ENCODE data around the gene ANK3. TPM values are rescaled to one million over a fixed set of nuclear protein-coding genes. Genes with fewer than 3 reads are reported as not detected.

Gene ANK3
- polyA plus RNA-seq, 1 donor (not counting 4 experiments of a cell fraction or from before 2014, with no cell fraction given) = 8.3 TPM

DNA sequence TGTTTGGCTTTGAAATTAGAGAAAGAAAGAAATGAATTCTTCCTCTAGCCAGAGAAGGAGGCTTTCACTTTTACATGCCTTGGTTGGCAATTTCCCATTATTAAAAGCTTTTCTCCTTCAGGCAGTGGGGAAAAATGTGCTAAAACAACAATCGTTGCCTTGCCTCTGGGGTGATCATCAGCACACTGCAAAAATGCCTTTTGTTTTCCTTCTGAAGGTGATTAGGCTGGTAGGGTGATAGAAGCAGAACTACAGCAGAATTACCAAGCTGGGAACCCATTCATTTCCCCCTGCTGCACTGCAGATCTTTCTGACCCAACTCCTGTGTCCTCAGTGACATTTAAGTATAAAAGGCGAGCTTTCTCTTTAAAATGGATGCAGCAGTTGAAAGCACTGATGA is 22.2 kb downstream of the ANK3 start:
- DNase-seq (ENCODE audit: low read depth, low spot score) (no peak), FAIRE-seq (no peak)
- H2AFZ ChIP-seq (ENCODE audit: control insufficient read depth, low read length) = no peak overlapping the region
- no peaks in the 10 kb centered on the region for H4K20me1 ChIP-seq (ENCODE audit: control insufficient read depth, extremely low read depth, insufficient read depth, low read length)
- H3K9ac ChIP-seq (ENCODE audit: control insufficient read depth, extremely low read depth, insufficient read depth, low read length) = no peak overlapping the region
- TF ChIP-seq EZH2 (IDR thresholded peaks at IDR 0.05; ENCODE audit: low read length) (no peak), CTCF (optimal IDR thresholded peaks at IDR 0.05 in 1 of 3, IDR thresholded peaks at IDR 0.05 in 1 of 3, conservative IDR thresholded peaks at IDR 0.05 in 1 of 3; ENCODE audit: extremely low read depth in 1 of 3, insufficient read depth in 2 of 3, low read length in 3 of 3) (no peak)
- H3K27ac ChIP-seq (ENCODE audit: control insufficient read depth, insufficient read depth, low read length) = no peak overlapping the region
- H3K9me1 ChIP-seq (ENCODE audit: control insufficient read depth, extremely low read depth, insufficient read depth, low read length) = no peaks in the 10 kb centered on the region
- H3K79me2 ChIP-seq (ENCODE audit: control insufficient read depth, insufficient read depth, low read length) = no peaks in the 10 kb centered on the region
- no peak overlapping the region for H3K4me2 ChIP-seq (ENCODE audit: control insufficient read depth, extremely low read depth, insufficient read depth, low read depth, low read length)
- H3K36me3 ChIP-seq (ENCODE audit: control insufficient read depth in 2 of 2, extremely low read depth in 1 of 2, insufficient read depth in 2 of 2, low read length in 2 of 2) = no peaks in the 10 kb centered on the region
- dilution Hi-C loops (cut with MboI; ENCODE audit: extremely low pct_ligation_motif_present, low sequenced_read_pairs) = no loop called here
- H3K4me1 ChIP-seq (ENCODE audit: control insufficient read depth, extremely low read depth, insufficient read depth, low read length) = no peaks in the 10 kb centered on the region
- no peaks in the 10 kb centered on the region for H3K27me3 ChIP-seq (ENCODE audit: control insufficient read depth, extremely low read depth, insufficient read depth, low read length)
- no peak overlapping the region for H3K4me3 ChIP-seq (ENCODE audit: control insufficient read depth in 2 of 3, extremely low read depth in 1 of 3, insufficient read depth in 2 of 3, low read depth in 1 of 3, low read length in 3 of 3)
- H3K9me3 ChIP-seq (ENCODE audit: control insufficient read depth, low read depth, low read length) = no peaks in the 10 kb centered on the region

GRCh38 chr10:60367024-60367423 is 22.7 kb downstream of the ANK3 start:
- no peak for DNase-seq (ENCODE audit: low read depth, low spot score)
- no peak overlapping the region for H3K27ac ChIP-seq (ENCODE audit: control insufficient read depth, insufficient read depth, low read length)
- no peaks in the 10 kb centered on the region for H3K27me3 ChIP-seq (ENCODE audit: control insufficient read depth, extremely low read depth, insufficient read depth, low read length)
- no peak overlapping the region for H2AFZ ChIP-seq (ENCODE audit: control insufficient read depth, low read length)
- no peaks in the 10 kb centered on the region for H3K4me1 ChIP-seq (ENCODE audit: control insufficient read depth, extremely low read depth, insufficient read depth, low read length)
- H3K9me1 ChIP-seq (ENCODE audit: control insufficient read depth, extremely low read depth, insufficient read depth, low read length) = no peaks in the 10 kb centered on the region
- H3K9ac ChIP-seq (ENCODE audit: control insufficient read depth, extremely low read depth, insufficient read depth, low read length) = no peak overlapping the region
- no peak overlapping the region for H3K4me3 ChIP-seq (ENCODE audit: control insufficient read depth in 2 of 3, extremely low read depth in 1 of 3, insufficient read depth in 2 of 3, low read depth in 1 of 3, low read length in 3 of 3)
- H3K79me2 ChIP-seq (ENCODE audit: control insufficient read depth, insufficient read depth, low read length) = no peaks in the 10 kb centered on the region
- dilution Hi-C loops (cut with MboI; ENCODE audit: extremely low pct_ligation_motif_present, low sequenced_read_pairs) = no loop called here
- H3K9me3 ChIP-seq (ENCODE audit: control insufficient read depth, low read depth, low read length) = no peaks in the 10 kb centered on the region
- no peaks in the 10 kb centered on the region for H3K36me3 ChIP-seq (ENCODE audit: control insufficient read depth in 2 of 2, extremely low read depth in 1 of 2, insufficient read depth in 2 of 2, low read length in 2 of 2)
- no peak for TF ChIP-seq EZH2 (IDR thresholded peaks at IDR 0.05; ENCODE audit: low read length)
- no peak for TF ChIP-seq CTCF (optimal IDR thresholded peaks at IDR 0.05 in 1 of 3, IDR thresholded peaks at IDR 0.05 in 1 of 3, conservative IDR thresholded peaks at IDR 0.05 in 1 of 3; ENCODE audit: extremely low read depth in 1 of 3, insufficient read depth in 2 of 3, low read length in 3 of 3)
- no peak for FAIRE-seq
- no peak overlapping the region for H3K4me2 ChIP-seq (ENCODE audit: control insufficient read depth, extremely low read depth, insufficient read depth, low read depth, low read length)
- no peaks in the 10 kb centered on the region for H4K20me1 ChIP-seq (ENCODE audit: control insufficient read depth, extremely low read depth, insufficient read depth, low read length)

All from keratinocyte (primary cell).